Calu3 (cell line): Measurements from ENCODE around the gene CPLX1. TPM values are rescaled to one million over a fixed set of nuclear protein-coding genes. Genes with fewer than 3 reads are reported as not detected.

Source experiments
- Bru-seq: library from RNA; stranded (reverse); fragments of 400-500 nt; gene quantifications from one replicate; lab custom pipeline; 2021; lab: Mats Ljungman, UMichigan
- BruChase-seq, 2 experiments: library from RNA; stranded (reverse); fragments of 400-500 nt; gene quantifications; one replicate each; lab custom pipeline; 2021; lab: Mats Ljungman, UMichigan
- BruUV-seq: library from RNA; stranded (reverse); fragments of 400-500 nt; replicated peaks from 2 replicates; lab custom pipeline; 2021; lab: Mats Ljungman, UMichigan
- CTCF ChIA-PET: fragments of 300-600 bp; sonication (Branson Sonifier 250); formaldehyde crosslinking; loops from one replicate; lab custom pipeline; 2022; ENCODE audit warnings: antibody characterized with exemption; lab: Charles Lee
- DNase-seq: peaks from one replicate; pipeline ENCODE4 v3.0.0; 2022
- H3K27ac Mint-ChIP-seq: one replicate; pipeline ENCODE4 v1.8.0; 2022; ENCODE audit warnings: mixed read lengths; ENCODE audit not compliant: unreplicated experiment
- H3K27me3 Mint-ChIP-seq: one replicate; pipeline ENCODE4 v1.8.0; 2022; ENCODE audit warnings: mixed read lengths; ENCODE audit not compliant: unreplicated experiment
- H3K36me3 Mint-ChIP-seq: one replicate; pipeline ENCODE4 v1.8.0; 2022; ENCODE audit warnings: mild to moderate bottlenecking, moderate library complexity, mixed read lengths; ENCODE audit not compliant: insufficient read depth, unreplicated experiment
- H3K4me1 Mint-ChIP-seq: one replicate; pipeline ENCODE4 v1.8.0; 2022; ENCODE audit warnings: mild to moderate bottlenecking, low read depth, mixed read lengths; ENCODE audit not compliant: unreplicated experiment
- H3K4me3 Mint-ChIP-seq: one replicate; pipeline ENCODE4 v1.8.0; 2022; ENCODE audit warnings: mild to moderate bottlenecking, low read depth, moderate library complexity, mixed read lengths; ENCODE audit not compliant: unreplicated experiment
- H3K9me3 Mint-ChIP-seq: one replicate; pipeline ENCODE4 v1.8.0; 2022; ENCODE audit warnings: low read depth, mixed read lengths; ENCODE audit not compliant: unreplicated experiment
- CTCF ChIP-seq: fragments of 200-600 bp; IDR thresholded peaks from one replicate; pipeline ENCODE4 v1.8.0; 2022; ENCODE audit warnings: antibody characterized with exemption; ENCODE audit not compliant: unreplicated experiment
- intact Hi-C: fragments of 100-400 bp; cut with micrococcal nuclease; formaldehyde crosslinking; loops from one replicate; pipeline ENCODE4 v1.10.0; 2022; ENCODE audit not compliant: unreplicated experiment
- long read RNA-seq: library from polyadenylated mRNA; stranded (forward); transcript quantifications from one replicate; pipeline ENCODE4 v2.0.0, GENCODE V29; 2022
- total RNA-seq: library from RNA; stranded (reverse); gene quantifications from 2 replicates; pipeline ENCODE4 v1.2.3, GENCODE V29; 2022

CPLX1 gene
- total RNA-seq (0.42 and 0.93 TPM in 2 replicates), Bru-seq, nascent RNA (percentile 14 among the genes with signal in this experiment), BruChase-seq, experiment 1, labeled RNA remaining after a 6-hour chase (percentile 21 among the genes with signal in this experiment), BruChase-seq, experiment 2, labeled RNA remaining after a 2-hour chase (percentile 14 among the genes with signal in this experiment)
- long read RNA-seq = 0 reads

GRCh38 chr4:825971-826330 lies at the start of gene CPLX1:
Gene CPLX1, minus strand, starts transcription at chr4:826129. Its CDS starts 1,607 bp downstream, at chr4:824522.
- H3K27me3 Mint-ChIP-seq = peaks cover 37% of the 10 kb centered on the region
- peaks cover 9% of the 10 kb centered on the region for H3K4me1 Mint-ChIP-seq
- CTCF ChIA-PET = interaction anchor here (0.7 kb wide), 1 partner anchor 296 kb away, joined by 3 read pairs; no protein-coding TSS in a partner anchor
- TF ChIP-seq CTCF = no peak
- H3K27ac Mint-ChIP-seq = no peak within 1 kb of the TSS
- H3K9me3 Mint-ChIP-seq = no peaks in the 10 kb centered on the region
- BruUV-seq = no TSS peak
- peaks cover 5% of the 10 kb centered on the region for H3K36me3 Mint-ChIP-seq
- peak; percentile 41 for DNase-seq
- peak within 1 kb of the TSS; percentile 15 for H3K4me3 Mint-ChIP-seq
- intact Hi-C loops = no loop called here

GRCh38 chr4:874971-875817 lies 49.3 kb upstream of the CPLX1 start:
- Mint-ChIP-seq H3K27ac (no peak overlapping the region), H3K36me3 (peaks cover 48% of the 10 kb centered on the region), H3K27me3 (no peaks in the 10 kb centered on the region), H3K9me3 (no peaks in the 10 kb centered on the region), H3K4me1 (no peaks in the 10 kb centered on the region), H3K4me3 (no peak overlapping the region)
- CTCF ChIA-PET = no interaction called here
- BruUV-seq = no TSS peak
- no peak for DNase-seq
- intact Hi-C loops = no loop called here
- no peak for TF ChIP-seq CTCF

- CTCF ChIA-PET = no interaction called here
- Mint-ChIP-seq H3K4me3 (no peak overlapping the region), H3K36me3 (peaks cover 44% of the 10 kb centered on the region), H3K27ac (no peak overlapping the region), H3K4me1 (no peaks in the 10 kb centered on the region), H3K9me3 (no peaks in the 10 kb centered on the region), H3K27me3 (no peaks in the 10 kb centered on the region)
- intact Hi-C loops = no loop called here
- TF ChIP-seq CTCF = no peak
- DNase-seq = no peak
- no TSS peak for BruUV-seq
Measured at GRCh38 chr4:874056-874455, 48.1 kb upstream of the CPLX1 start.

- Mint-ChIP-seq H3K36me3 (peaks cover 45% of the 10 kb centered on the region), H3K27me3 (no peaks in the 10 kb centered on the region), H3K9me3 (no peaks in the 10 kb centered on the region), H3K4me3 (no peak overlapping the region), H3K27ac (no peak overlapping the region), H3K4me1 (no peaks in the 10 kb centered on the region)
- BruUV-seq = no TSS peak
- TF ChIP-seq CTCF = no peak
- CTCF ChIA-PET = no interaction called here
- no peak for DNase-seq
- intact Hi-C loops = no loop called here
Measured at GRCh38 chr4:872241-872981, 46.5 kb upstream of the CPLX1 start.
